HepG2 (cell line): Measurements from ENCODE around the gene NBL1. TPM values are rescaled to one million over a fixed set of nuclear protein-coding genes. Genes with fewer than 3 reads are reported as not detected.

Experiments used
- AHDC1 ChIP-seq: sonication (generic); formaldehyde crosslinking; IDR thresholded peaks from 2 replicates; pipeline ENCODE4 v1.5.1; 2020; ENCODE audit warnings: mild to moderate bottlenecking, missing genetic modification reagents, borderline replicate concordance
- HOMEZ ChIP-seq: IDR thresholded peaks from 2 replicates; pipeline ENCODE4 v1.6.1; 2016; ENCODE audit warnings: low read depth
- NFYB ChIP-seq: sonication (generic); formaldehyde crosslinking; IDR thresholded peaks from 2 replicates; pipeline ENCODE4 v1.4.0; 2020; ENCODE audit warnings: missing genetic modification reagents
- NKX3-1 ChIP-seq: sonication (generic); formaldehyde crosslinking; IDR thresholded peaks from 2 replicates; pipeline ENCODE4 v1.5.0; 2020; ENCODE audit warnings: missing genetic modification reagents
- SNAPC5 ChIP-seq: sonication (generic); formaldehyde crosslinking; IDR thresholded peaks from 2 replicates; pipeline ENCODE4 v1.8.1; 2023; ENCODE audit warnings: mild to moderate bottlenecking, missing genetic modification reagents, borderline replicate concordance
- ZBTB14 ChIP-seq: sonication (generic); formaldehyde crosslinking; IDR thresholded peaks from 2 replicates; pipeline ENCODE4 v1.4.0; 2020; ENCODE audit warnings: missing genetic modification reagents
- ZNF17 ChIP-seq: sonication (generic); formaldehyde crosslinking; IDR thresholded peaks from 2 replicates; pipeline ENCODE4 v1.5.0; 2020; ENCODE audit warnings: mild to moderate bottlenecking, missing genetic modification reagents
- ZNF318 ChIP-seq: sonication (generic); formaldehyde crosslinking; IDR thresholded peaks from 2 replicates; pipeline ENCODE4 v1.4.0; 2020; ENCODE audit warnings: mild to moderate bottlenecking, missing genetic modification reagents
- ZNF704 ChIP-seq: sonication (generic); formaldehyde crosslinking; IDR thresholded peaks from 2 replicates; pipeline ENCODE4 v1.8.1; 2023; ENCODE audit warnings: mild to moderate bottlenecking, inconsistent platforms, moderate library complexity, missing genetic modification reagents, borderline replicate concordance
- polyA plus RNA-seq, 8 experiments: library from polyadenylated mRNA; depleted of rRNA in 3 of 8; stranded (reverse) in 7 of 8; unstranded in 1 of 8; fragments of >200 nt; fragmentation: Illumina TruSeq in 4 of 8; extraction: Trizol in 4 of 8; gene quantifications; 2 replicates each; pipeline versions ENCODE4 v1.2.1 to v1.2.3, GENCODE V29; 2011 to 2016; ENCODE audit warnings: low read depth in 4 of 8, missing spikeins in 1 of 8, mixed read lengths in 1 of 8; ENCODE audit not compliant: insufficient read depth in 1 of 8
- total RNA-seq, 5 experiments: library from RNA; depleted of rRNA; stranded (reverse); fragments of >200 nt; fragmentation: Illumina TruSeq; extraction: Trizol; gene quantifications; 2 replicates each; pipeline ENCODE4 v1.2.3, GENCODE V29; 2016; ENCODE audit warnings: low read depth in 1 of 5

Gene NBL1
- total and polyA plus RNA-seq, 2 of the 13 experiments (the other 11 are each of a cell fraction or from before 2014, with no cell fraction given) = 2.7 to 13.8 TPM

GRCh38 chr1:19596714-19597495, 47.2 kb upstream of the NBL1 start (continued):
- TF ChIP-seq ZNF318 (CRISPR knock-in tag) (no peak), ZBTB14 (CRISPR knock-in tag) (no peak), NKX3-1 (CRISPR knock-in tag) (no peak), NFYB (CRISPR knock-in tag) (0 out of 2 replicates have a peak, but pooled peaks have one; percentile 26), ZNF704 (CRISPR knock-in tag) (peak; percentile 39; the same call in 1 of the 2 replicates), HOMEZ (CRISPR knock-in tag) (peak; percentile 61), SNAPC5 (CRISPR knock-in tag) (no peak), ZNF17 (CRISPR knock-in tag) (no peak), AHDC1 (peak; percentile 36; the same call in 1 of the 2 replicates)
